BJ (cell line): ENCODE data around the gene PLXND1. TPM values are rescaled to one million over a fixed set of nuclear protein-coding genes. Genes with fewer than 3 reads are reported as not detected.
"Not testable (repeated sequence)": the region's sequence is repeated elsewhere in the genome, so short reads cannot be mapped to it uniquely, and the experiment has no call there.

ENCODE experiments used
- CTCF ChIA-PET: fragments of 350-600 bp; formaldehyde crosslinking; extraction: SDS; loops from one replicate; lab custom pipeline; 2021; ENCODE audit warnings: antibody characterized with exemption, inconsistent platforms; lab: Yijun Ruan, JAX
- POLR2A ChIA-PET: fragments of 300-600 bp; sonication (Branson Sonifier 250); formaldehyde crosslinking; extraction: SDS; loops from one replicate; lab custom pipeline; 2021; ENCODE audit warnings: antibody characterized with exemption; lab: Charles Lee
- DNase-seq: peaks from one replicate; pipeline ENCODE4 v3.0.0-alpha.2; 2011; ENCODE audit warnings: low read depth
- H3K27me3 ChIP-seq: 2 replicates; pipeline ENCODE4 v1.6.0; 2011; ENCODE audit warnings: low read length; ENCODE audit not compliant: control insufficient read depth, insufficient read depth
- H3K36me3 ChIP-seq: 2 replicates; pipeline ENCODE4 v1.5.1; 2011; ENCODE audit warnings: low read length; ENCODE audit not compliant: control insufficient read depth, insufficient read depth
- H3K4me3 ChIP-seq: 2 replicates; pipeline ENCODE4 v1.5.1; 2011; ENCODE audit warnings: low read depth, mild to moderate bottlenecking, control low read depth, low read length
- polyA plus RNA-seq: library from polyadenylated mRNA; depleted of rRNA; stranded (reverse); fragments of >200 nt; gene quantifications from 2 replicates; pipeline ENCODE4 v1.2.3, GENCODE V29; 2011
- TF ChIP-seq, protein P1 (sequence below): IDR thresholded peaks from 2 replicates; pipeline ENCODE4 v1.5.1; 2011; ENCODE audit warnings: low read depth, mild to moderate bottlenecking, control low read depth, inconsistent platforms, low read length, moderate library complexity; ENCODE audit not compliant: insufficient read depth

PLXND1 gene
- polyA plus RNA-seq, 1 experiment, result 128 TPM

- no peaks in the 10 kb centered on the region for H3K36me3 ChIP-seq
- no peak overlapping the region for H3K4me3 ChIP-seq
- TF ChIP-seq, protein P1, sequence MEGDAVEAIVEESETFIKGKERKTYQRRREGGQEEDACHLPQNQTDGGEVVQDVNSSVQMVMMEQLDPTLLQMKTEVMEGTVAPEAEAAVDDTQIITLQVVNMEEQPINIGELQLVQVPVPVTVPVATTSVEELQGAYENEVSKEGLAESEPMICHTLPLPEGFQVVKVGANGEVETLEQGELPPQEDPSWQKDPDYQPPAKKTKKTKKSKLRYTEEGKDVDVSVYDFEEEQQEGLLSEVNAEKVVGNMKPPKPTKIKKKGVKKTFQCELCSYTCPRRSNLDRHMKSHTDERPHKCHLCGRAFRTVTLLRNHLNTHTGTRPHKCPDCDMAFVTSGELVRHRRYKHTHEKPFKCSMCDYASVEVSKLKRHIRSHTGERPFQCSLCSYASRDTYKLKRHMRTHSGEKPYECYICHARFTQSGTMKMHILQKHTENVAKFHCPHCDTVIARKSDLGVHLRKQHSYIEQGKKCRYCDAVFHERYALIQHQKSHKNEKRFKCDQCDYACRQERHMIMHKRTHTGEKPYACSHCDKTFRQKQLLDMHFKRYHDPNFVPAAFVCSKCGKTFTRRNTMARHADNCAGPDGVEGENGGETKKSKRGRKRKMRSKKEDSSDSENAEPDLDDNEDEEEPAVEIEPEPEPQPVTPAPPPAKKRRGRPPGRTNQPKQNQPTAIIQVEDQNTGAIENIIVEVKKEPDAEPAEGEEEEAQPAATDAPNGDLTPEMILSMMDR, result no peak
- CTCF ChIA-PET, result interaction anchor here (1.1 to 1.3 kb wide), 2 partner anchors 10 to 15 kb away, joined by 4 to 5 read pairs; no protein-coding TSS in a partner anchor
- H3K27me3 ChIP-seq, result no peaks in the 10 kb centered on the region
- POLR2A ChIA-PET, result no interaction called here
- no peak for DNase-seq
Observed at GRCh38 chr3:129549805-129550204, 56.7 kb downstream of the PLXND1 start.

- CTCF ChIA-PET, result interaction anchor here (1.1 to 1.3 kb wide), 2 partner anchors 10 to 15 kb away, joined by 4 to 5 read pairs; no protein-coding TSS in a partner anchor
- Histone ChIP-seq H3K36me3 (no peaks in the 10 kb centered on the region), H3K27me3 (no peaks in the 10 kb centered on the region), H3K4me3 (no peak overlapping the region)
- DNase-seq, result no peak
- TF ChIP-seq, protein P1, result no peak
- POLR2A ChIA-PET, result no interaction called here
Observed at GRCh38 chr3:129549006-129549800, 57.3 kb downstream of the PLXND1 start.

DNA sequence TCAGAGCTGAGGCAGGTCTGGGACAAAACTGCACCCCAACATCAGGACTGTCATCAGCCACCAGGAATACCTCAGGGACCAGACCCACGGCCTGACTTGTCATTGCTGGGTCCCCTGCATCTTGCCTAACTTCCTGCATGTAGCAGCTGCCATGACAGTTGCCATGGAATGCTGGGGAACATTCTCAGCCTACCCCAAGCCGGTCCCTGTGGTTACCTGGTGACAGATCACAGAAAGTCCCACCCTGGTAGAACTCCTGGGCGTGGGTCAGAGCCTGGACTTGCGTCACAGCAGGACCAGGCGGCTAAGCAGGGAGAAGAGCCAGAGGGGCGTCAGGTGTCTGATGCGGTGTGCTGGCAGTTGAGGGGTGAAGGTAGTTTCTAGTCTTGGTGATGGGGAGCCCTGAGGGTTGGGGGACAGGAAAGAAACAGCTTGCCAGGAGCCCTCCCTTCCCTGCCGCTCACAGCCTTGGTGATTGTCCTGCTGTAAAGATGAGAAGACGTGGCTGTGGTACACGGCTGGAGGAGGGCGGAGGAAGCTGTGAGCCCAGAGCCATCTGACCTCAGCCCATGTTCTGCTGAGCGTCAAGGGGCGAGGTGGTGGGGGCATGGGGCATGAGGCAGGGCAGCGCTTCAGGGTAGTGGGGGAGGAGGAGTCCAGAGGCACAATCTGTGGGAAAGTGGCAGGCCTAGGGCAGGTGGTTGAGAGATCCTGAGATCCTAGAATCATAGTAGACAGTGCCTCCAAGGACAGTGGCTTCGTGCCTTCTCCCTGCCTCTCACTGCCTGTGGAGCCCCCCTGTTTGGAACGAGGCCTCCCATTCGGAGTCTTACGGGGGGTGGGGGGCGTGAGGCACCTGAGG is 58.1 kb downstream of the PLXND1 start:
- no peak overlapping the region for H3K4me3 ChIP-seq
- H3K36me3 ChIP-seq, result no peaks in the 10 kb centered on the region
- no peak for DNase-seq
- ChIA-PET CTCF (interaction anchor here (1.5 kb wide), 1 partner anchor 11 kb away, joined by 3 read pairs; no protein-coding TSS in a partner anchor), POLR2A (no interaction called here)
- no peaks in the 10 kb centered on the region for H3K27me3 ChIP-seq
- TF ChIP-seq, protein P1, result no peak

GRCh38 chr3:129547241-129547640 is 59.2 kb downstream of the PLXND1 start:
- H3K36me3 ChIP-seq, result no peaks in the 10 kb centered on the region
- no peak for DNase-seq
- POLR2A ChIA-PET, result no interaction called here
- no peaks in the 10 kb centered on the region for H3K27me3 ChIP-seq
- H3K4me3 ChIP-seq, result no peak overlapping the region
- TF ChIP-seq, protein P1, result no peak
- CTCF ChIA-PET, result interaction anchor here (1.5 kb wide), 1 partner anchor 10 kb away, joined by 3 read pairs; no protein-coding TSS in a partner anchor

- H3K27me3 ChIP-seq, DNase-seq, H3K36me3 ChIP-seq, CTCF ChIA-PET, POLR2A ChIA-PET, H3K4me3 ChIP-seq: not testable (repeated sequence)
Observed at GRCh38 chr3:129545951-129546350, 60.5 kb downstream of the PLXND1 start.
